Suppressor macrophage (primary cell): ENCODE data around the gene KCNG2.
A peak's percentile ranks its signal among the peaks of the same experiment; 100 is the strongest.

ENCODE experiments used
- DNase-seq, 4 experiments: peaks; one replicate each; pipeline ENCODE4 v3.0.0-alpha.2; 2020 to 2022

The KCNG2 gene

DNA sequence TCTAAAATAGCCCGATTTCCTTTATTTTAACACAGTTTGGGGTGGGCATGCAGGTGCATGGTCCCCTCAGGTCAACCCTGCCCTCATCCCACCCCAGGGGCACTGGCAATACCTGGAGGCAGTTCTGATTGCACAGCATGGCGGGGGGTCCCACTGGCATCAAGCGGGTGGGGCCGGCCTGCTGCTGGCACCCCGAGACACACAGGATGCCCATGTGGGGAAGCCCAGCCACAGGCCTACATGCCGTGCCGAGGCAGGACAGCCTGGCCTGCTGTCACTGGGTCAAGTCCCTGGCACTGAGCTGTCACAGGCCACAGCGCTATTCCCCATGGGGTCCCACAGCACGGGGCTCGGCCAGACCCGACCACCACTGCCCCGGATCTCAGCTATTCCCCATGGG, 11.9 kb upstream of the KCNG2 start:
- DNase-seq = no peak

DNA sequence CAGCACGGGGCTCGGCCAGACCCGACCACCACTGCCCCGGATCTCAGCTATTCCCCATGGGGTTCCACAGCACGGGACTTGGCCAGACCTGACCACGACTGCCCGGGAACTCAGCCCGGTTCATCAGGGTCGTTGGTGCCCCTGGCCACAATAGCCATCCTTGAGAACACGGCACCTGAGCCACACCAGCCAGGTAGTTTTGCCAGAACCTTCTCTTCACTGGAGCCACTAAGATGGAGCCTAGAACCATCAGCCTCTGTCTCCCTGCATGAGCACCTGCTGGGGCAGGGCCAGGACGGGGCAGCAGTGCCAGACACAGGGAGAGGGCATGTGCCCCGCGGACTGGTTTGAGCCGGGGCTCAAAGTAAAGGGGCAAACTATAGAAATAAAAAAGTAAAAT, 11.4 kb upstream of the KCNG2 start:
- no peak for DNase-seq

DNA sequence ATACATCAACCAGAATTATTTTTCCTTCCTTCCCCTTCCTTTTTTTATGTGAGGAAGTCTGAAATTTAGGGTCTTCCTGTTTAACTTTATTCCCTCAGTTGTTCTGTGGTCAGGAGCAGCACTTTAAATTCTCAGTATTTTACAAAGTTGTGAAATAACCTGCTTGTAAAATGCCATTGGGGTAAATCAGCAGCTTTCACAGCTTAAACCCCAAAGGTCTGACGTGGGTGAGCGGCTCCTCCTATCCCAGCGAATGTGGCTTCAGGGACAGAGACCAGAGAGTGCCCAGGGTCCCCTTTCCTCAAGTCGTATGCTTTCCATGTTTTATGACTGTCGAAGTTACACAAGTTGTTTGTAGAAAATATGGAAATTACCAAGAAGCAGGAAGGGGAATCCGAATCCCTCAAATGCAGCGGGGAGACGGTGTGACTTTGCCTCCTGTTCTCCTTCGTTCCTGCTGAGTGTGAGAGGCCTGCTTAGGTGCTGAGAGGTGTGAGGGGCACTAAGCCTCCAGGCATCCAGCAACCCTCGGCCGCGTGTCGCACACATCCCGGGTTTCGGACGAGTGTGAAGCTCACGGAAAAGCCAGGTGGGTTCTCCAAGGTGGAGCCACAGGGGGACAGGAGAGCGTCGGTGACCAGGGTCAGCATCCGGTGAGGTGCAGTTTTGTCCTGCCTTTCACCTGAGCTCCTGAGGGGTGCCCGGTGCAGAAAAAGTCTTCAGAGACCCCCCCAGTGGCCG, 10.8 kb upstream of the KCNG2 start:
- DNase-seq = no peak

DNA sequence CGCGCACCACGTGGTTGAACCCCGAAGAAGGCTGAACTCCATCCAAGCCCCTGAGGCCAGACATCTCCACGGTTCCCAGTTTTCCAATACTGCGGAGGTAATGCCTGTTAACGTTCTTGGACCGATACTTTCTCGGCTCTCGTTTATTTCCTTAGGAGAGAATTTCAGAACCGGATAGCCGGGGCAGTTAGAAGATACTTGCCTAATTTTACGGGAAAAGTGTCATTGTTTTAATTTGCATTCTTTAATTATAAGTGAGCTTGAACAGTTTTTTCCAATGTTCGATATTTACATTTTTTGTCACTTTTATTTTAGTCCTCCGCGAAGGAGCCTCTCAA, 10.2 kb upstream of the KCNG2 start:
- DNase-seq = no peak

DNA sequence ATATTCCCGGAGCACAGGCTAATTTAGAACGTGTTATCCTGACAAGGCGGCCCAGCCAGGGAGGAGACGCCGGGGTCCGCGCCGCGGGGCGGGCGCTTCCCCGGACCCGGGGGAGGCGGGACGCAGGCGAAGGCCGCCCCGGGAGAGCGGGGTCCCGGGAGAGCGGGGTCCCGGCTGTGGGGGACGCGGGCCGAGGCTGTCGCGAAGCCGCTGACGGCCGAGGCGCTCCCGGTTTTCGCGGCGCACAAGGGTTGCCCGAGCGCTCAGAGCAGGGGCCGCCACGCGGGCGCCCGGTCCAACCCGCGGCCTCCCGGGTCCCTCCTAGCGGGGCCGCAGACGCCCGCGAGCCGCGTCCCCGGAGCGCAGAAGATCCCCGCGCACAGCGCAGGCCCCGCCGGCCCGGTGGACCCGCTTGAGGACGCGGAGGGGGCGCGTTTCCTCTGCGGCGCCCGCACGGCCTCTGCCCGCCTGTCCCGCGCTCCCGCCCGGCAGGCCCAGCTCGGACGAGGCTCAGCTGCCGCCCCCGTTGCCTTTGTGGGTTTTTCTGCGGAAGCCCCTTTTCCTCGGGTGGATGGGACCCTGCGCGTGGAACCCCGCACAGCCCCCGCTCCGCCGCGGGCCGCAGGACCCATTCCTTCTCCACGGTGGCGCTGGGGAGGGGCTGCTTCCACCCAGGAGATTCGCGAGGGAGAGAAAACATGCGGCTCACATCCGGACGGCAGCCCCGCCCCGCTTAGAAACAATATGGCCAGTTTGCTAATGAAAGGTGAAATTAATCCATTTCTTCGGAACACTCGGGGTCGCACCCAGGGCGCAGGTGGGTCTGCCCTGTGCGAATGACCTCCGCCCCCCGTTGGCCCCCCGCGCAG, 9.6 kb upstream of the KCNG2 start:
- peak in 2 of 4 experiments; percentile 14 to 20 for DNase-seq

DNA sequence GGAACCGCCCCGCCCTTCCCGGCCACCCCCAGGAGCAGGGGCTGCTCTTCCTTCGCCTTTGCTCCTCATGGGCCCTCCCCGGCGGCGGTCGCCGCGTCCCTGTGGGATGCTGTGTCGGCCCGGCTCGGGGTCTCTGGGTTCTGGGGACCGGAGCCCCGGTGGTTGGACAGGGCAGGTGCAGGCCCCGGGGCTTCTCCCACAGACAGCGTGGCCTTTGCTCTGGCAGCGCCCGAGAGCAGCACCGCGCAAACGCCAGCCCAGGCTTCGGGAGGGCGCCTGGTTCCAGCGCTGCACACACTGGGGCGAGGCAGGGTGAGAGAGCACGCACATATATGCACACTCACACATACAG, 9.0 kb upstream of the KCNG2 start:
- DNase-seq = no peak

DNA sequence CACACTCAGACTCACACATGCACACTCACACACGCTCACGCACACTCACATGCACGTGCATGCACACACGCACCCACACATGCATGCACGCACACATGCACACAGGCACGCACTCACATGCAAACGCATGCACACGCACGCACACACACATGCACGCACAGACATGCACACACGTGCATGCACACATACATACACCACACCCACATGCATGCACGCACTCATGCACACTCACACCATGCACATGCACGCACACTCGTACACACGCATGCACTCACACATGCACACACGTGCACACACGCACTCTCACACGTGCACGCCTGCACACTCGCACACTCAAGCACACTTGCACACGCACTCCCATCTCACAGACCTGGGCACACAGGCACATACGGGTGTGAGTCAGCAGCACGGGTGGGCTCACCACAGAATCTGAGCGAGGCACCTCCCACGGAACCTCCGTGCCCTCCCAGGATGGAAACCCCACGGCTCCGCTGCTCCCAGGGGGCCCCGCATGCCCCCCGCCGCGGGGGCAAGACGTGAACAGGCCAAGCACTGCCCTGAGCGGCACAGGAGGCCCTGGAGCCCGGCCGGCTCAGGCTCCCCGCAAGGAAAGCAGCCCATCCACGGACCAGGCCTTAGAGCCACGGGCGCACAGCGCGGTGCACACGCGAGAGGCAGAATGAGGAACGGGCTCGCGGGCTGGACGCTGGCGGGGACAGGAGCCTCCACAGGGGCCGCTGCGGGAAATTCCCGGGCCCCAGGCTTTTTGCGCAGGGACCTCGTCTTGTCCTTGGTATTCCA, 8.4 kb upstream of the KCNG2 start:
- DNase-seq = no peak

DNA sequence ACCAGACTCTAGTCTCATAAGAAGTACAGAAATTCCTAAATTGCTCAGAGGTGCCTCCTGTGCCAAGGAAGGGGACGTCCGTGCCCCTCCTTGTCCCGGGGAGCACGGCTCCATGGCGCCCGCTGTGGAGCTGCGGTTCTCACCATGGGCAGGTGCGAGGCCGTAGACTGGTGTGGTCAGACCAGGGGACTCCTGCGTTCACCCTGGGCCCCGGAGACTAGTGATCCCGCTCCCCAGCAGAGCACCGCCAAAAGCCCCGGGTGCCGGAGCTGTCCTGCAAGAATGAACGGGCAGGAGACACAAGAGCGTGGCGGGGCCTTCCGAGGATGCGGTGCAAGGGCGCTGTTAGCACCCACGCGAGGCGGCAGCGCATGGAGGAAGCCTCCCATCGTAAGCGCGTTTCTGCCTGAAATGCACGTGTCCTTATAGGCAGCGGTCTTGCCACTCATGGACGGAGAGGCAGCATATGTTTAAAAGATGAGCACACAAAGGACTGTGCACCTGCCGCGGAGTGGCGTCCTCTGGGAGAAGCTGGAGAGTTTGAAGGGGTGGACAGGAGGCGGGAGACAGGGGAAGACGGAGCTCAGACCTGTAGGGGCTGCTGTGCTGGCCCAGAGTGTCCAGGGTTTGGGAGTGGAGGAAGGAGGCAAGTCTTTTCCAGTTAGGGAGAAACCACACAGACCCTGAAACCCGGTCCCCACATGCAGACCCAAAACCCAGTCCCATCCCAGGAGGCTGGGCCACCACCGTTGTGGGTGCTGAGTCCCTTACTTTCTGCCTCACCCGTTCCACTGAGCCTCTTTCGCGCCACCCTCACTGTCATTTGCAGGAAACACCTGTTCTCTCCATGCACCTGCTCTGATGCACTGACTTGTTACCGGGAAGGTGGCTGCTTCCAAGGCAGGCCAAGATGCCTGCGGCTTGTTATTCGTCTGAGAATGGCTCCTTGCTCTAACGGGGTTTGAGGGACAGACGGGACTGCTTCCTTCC, 7.5 kb upstream of the KCNG2 start:
- DNase-seq = no peak

DNA sequence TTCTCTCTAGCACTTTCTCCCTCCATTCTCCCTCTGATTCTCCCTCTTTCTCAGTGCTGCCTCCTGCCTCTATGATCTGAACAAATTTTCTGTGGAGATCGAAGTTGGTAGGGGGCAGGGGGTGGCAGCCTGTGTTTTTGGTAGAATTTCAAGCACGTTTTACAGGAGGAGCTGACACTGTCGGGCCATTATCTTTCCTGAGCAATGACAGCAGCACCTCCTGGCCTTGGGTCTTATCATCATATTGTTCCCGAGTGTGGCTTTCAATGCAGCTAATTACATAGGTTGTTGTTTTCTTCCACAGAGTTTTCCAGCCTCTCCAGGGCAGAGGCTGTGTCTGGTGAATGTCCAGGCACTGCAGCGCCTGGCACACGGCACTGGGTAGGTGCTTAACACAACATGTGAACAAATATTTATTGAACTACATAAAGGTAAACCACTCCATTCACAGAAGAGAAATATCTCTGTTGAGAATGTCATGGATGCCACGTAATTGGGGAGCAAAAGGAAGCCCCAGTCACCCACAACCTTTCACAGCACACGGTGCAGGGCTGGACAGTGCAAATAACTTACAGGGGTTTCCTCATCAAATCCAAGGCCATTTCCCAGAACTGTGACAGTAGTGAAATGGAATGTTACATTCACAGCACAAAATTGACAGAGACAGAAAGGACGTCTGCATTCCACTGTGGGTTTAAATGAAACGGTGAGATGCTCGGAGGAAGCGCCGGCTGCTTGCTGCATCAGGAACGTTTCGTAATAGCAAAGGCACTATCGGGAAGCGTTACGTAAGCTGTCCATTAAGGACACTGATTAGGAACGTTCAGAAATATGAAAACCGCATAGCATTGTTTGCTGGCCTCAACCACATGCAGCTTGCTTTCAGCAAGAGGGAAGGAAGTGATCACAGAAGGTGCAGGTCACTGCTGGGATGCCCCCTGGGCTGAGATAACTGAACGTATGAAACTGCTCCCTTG, 6.5 kb upstream of the KCNG2 start:
- peak; percentile 64 to 80 (median 76) for DNase-seq

DNA sequence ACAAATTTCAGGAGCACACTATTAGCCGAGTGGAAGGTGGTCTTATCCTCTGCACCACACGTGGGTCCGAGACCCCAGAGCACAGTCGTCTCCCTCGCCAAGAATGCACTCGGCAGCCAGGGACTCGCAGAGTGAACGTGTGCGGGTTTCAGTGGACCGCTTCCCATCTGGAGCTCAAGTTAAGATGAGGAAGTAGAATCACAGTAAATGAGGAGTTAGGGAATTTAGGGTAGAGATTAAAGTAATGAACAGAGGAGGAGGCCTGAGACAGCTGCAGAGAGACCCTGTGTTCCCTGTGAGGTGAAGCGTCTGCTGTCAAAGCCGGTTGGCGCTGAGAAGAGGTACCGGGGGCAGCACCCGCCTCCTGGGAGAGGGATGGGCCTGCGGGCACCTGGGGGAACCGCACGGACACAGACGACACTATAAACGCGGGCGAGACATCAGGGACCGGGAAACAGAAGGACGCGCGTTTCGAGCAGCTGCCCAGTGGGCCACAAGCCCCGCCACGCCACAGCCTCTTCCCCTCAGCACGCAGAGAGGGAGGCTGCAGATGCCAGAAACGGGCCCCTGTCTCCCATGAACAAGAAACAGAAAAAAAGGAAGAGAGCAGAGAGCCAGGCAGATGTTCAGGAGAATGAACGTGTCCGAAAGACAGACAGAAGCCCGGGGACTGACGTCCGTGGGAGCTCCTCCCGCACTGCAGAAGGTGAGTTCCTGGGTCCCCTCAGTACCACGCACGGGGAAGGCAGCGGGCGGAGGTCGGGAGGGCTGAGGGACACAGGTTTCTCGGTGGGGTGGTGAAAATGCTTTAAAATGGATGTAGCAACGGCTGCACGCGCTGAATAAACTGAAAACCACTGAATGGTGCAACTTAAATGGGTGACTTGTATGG, 5.4 kb upstream of the KCNG2 start:
- peak in 3 of 4 experiments; percentile 24 to 44 (median 40) for DNase-seq

DNA sequence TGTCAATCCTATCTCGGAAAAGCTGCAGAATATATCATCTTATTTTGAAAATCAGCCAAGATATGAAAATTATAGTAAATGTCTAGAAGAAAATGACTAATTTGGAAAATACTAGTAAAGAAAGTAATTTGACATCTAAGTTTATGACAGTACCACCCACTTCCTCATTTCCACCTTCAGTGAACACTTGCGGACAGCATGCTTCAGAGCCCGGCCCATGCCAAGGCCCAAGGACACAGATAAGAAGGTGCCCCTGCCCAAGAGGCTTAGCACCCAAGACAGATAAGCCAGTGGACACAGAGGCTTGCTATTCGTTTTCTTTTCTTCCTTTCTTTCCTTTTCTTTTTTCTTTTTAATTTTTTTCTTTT, 4.8 kb upstream of the KCNG2 start:
- DNase-seq = peak; percentile 48 to 69 (median 62)

DNA sequence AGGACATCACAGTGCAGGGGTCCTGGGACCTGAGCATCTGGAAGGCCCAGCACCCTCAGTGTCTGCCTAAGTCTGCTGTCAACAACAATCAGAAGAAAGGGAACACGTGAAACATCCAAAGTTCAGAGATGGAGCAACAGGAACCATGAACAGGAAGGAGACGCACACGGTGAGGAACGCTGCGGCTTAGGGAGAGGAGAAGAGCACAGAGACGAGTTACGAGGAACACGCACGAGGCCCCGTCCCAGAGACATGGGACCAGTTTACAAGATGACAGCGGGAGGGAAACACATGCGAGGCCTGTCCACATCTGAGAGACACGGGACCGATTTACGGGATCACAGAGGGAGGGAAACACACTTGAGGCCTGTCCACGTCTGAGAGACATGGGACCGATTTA, 2.9 kb upstream of the KCNG2 start:
- peak in 3 of 4 experiments; percentile 37 to 53 (median 44) for DNase-seq

DNA sequence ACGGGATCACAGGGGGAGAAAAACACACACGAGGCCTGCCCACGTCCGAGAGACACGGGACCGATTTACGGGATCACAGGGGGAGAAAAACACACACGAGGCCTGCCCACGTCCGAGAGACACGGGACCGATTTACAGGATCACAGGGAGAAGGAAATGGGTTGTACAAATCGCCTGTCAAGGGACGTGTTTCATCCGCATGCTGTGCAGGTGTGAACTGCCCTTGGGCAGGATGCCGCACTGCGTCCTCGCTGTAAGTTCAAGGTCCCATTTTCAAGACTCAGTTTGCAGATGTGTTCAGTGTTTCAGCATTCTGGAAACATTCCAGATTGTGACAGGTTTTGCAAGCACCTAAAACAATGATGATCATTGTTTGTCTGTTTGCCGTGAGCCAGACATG, 2.3 kb upstream of the KCNG2 start:
- no peak for DNase-seq

DNA sequence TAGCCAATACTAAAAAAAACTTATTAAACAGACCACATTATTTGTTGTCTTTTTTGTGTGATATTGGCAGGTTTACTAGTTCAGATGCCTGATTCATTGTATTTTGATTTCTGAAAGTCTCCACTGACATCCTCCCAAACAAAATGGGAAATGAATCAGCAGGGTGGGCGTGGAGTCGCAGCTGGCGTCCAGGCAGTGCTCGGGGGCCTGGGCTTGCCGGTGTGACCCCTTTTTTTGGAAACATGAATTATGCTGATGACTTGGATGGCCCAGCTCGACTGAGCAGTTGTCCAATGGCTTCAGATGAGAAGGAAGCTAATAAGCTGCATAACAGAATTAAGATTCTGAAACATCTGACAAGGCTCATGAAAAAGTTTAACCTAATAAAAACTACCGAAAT, 1.7 kb upstream of the KCNG2 start:
- peak in 2 of 4 experiments; percentile 17 to 23 for DNase-seq

DNA sequence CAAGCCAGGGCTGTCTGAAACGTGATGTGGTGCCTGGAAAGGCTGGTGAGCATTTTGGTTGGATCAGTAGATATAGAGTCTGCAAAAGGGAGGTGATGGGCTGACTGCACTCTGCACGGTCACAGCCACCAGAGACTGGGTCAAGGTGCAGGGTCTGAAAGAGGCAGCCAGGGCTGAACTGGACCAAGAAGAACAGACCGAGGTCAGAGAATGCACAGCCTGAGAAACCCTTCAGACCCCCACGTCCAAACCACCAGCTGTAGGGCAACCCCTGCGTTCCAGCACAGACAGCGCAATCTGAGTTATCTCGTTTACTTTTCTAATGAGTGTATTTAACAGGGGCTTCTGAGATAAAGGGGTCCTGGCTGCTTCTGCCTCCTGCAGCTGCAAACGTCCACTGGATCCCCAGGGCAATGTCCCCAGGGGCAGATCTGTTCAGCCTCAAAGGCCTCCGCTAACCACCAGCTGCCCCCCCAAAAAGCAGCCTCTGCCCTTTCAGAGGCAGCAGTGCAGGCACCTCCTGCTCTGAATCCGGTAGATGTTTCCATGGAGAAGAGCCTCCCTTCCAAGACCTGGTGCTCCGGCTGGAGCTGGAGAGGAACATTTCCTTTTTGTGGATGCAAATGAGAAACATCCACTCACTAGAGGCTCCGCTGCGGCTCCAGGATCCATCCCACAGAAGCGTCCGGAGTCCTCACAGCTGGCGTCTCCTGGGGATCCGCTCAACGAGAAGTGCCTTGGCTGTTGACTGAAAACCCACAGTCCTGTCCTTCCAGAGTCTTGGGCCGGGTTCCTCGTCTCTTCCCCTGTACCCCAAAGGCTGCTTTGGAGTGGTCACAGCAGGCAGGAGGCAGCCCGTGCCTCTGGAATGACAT, 970 bp upstream of the KCNG2 start:
- no peak for DNase-seq

DNA sequence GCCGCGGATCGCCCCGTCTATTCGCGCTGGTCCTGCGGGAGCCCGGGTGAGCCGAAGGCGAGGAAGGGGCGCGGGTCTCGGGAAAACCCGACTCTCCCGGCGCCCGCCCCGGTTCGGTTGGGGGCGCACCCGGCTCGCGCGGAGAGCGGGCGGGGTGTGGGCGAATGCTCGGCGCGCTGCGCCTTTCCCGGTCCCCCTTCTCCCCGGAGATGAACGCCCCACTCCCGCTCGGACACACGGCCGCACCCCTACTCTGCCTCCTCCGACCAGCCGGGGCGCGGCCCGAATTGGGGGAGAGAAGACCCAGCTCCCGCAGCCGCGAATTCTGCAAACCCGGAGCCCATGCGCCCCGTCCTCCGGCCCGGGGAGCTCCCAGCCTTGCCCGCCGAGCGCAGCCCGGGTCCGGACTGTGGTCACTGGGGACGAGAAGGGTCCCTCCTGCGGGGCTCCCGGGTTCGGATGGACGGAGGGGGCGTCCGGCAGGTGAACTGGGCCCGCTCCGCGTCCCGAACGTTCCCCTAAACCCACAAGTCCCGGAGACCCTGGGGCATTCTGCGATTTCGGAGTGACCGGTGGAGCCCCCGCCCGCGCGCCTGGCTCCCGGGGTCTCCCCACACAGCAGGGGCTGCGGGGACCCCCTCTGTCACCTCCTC, 734 bp downstream of the KCNG2 start:
- DNase-seq = no peak

DNA sequence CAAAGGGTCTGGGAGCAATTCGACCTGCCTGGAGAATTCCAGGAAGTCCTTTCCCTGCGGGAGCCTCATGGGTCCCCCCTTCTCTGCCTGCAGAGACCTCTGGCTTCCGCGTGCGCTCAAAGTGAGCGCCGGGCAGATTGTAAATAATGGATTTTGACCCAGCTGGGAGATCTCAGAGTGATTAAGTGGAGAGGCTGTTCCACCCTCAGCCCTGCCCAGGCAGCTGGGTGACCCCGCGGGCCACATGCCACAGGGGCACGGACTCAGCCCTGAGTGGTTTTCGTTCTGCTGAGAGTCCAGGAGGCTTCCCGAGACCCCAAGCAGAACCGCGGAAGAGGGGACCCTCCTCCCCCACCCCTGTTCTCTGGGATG, 1.2 kb downstream of the KCNG2 start:
- no peak for DNase-seq
